Stimulated activated CD4-positive, alpha-beta T cell treated with anti-CD3 and anti-CD28 coated beads, TNF-alpha, amount 100 ng/mL, for 4 hours (primary cell): ENCODE measurements around the gene CMTM1.
A peak's percentile ranks its signal among the peaks of the same experiment; 100 is the strongest.

Experiments
- DNase-seq, 3 experiments: peaks; one replicate each; pipeline ENCODE4 v3.0.0-alpha.2; 2020; ENCODE audit warnings: low read depth in 3 of 3

The CMTM1 gene

GRCh38 chr16:66566051-66566901 is at the start of gene CMTM1:
CMTM1 (plus strand) TSS chr16:66566439; CDS start chr16:66566514, 75 bp downstream.
- DNase-seq = no peak

- DNase-seq = no peak
These were observed 49.8 kb upstream of the CMTM1 start for GRCh38 chr16:66516509-66516807.

GRCh38 chr16:66516808-66517585 is 49.2 kb upstream of the CMTM1 start:
- DNase-seq = peak; percentile 31 to 60 (median 44)

- no peak for DNase-seq
These were observed 48.5 kb upstream of the CMTM1 start for GRCh38 chr16:66517586-66518263.

- DNase-seq = no peak
These were observed 46.5 kb upstream of the CMTM1 start for GRCh38 chr16:66519482-66520373.

- no peak for DNase-seq
These were observed 45.7 kb upstream of the CMTM1 start for GRCh38 chr16:66520406-66521170.

- DNase-seq = no peak
These were observed 45.0 kb upstream of the CMTM1 start for GRCh38 chr16:66521252-66521713.

GRCh38 chr16:66521951-66522771 is 44.1 kb upstream of the CMTM1 start:
- DNase-seq = peak; percentile 71 to 90 (median 85)

GRCh38 chr16:66522816-66523590 is 43.2 kb upstream of the CMTM1 start:
- DNase-seq = no peak

- DNase-seq = no peak
These were observed 42.3 kb upstream of the CMTM1 start for GRCh38 chr16:66523861-66524354.

GRCh38 chr16:66524601-66525164 is 41.6 kb upstream of the CMTM1 start:
- no peak for DNase-seq

GRCh38 chr16:66525396-66526180 is 40.7 kb upstream of the CMTM1 start:
- no peak for DNase-seq

GRCh38 chr16:66528294-66528693 is 37.9 kb upstream of the CMTM1 start:
- DNase-seq = no peak

GRCh38 chr16:66529475-66529874 is 36.8 kb upstream of the CMTM1 start:
- DNase-seq = no peak

GRCh38 chr16:66534376-66534799 is 31.9 kb upstream of the CMTM1 start:
- DNase-seq = no peak

GRCh38 chr16:66536525-66536924 is 29.7 kb upstream of the CMTM1 start:
- no peak for DNase-seq

GRCh38 chr16:66537236-66537635 is 29.0 kb upstream of the CMTM1 start:
- DNase-seq = no peak

- no peak for DNase-seq
These were observed 27.3 kb upstream of the CMTM1 start for GRCh38 chr16:66538910-66539309.
